ENCODE results near the gene MTMR4.

DNA sequence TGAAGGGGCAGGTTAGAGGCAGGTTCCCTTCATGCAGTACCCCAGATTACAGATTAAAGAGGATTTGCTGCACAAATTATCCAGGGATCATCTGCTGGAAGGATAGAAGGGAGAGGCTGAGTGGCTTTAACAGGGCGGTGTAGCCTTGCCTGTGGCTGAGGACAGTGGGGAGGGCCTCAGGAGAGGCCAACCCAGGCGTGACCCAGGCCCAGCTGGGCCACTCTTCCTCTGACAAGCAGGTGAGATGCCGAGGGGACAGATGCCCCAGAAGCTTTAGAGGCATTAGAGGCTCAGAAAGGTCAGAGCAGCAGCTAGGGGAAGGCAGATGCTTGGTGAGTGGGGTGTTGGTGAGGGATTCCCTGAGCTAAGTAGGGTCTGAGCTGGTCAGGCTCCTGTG lies 18.1 kb upstream of the MTMR4 start:
- TF ChIP-seq, protein P1, sequence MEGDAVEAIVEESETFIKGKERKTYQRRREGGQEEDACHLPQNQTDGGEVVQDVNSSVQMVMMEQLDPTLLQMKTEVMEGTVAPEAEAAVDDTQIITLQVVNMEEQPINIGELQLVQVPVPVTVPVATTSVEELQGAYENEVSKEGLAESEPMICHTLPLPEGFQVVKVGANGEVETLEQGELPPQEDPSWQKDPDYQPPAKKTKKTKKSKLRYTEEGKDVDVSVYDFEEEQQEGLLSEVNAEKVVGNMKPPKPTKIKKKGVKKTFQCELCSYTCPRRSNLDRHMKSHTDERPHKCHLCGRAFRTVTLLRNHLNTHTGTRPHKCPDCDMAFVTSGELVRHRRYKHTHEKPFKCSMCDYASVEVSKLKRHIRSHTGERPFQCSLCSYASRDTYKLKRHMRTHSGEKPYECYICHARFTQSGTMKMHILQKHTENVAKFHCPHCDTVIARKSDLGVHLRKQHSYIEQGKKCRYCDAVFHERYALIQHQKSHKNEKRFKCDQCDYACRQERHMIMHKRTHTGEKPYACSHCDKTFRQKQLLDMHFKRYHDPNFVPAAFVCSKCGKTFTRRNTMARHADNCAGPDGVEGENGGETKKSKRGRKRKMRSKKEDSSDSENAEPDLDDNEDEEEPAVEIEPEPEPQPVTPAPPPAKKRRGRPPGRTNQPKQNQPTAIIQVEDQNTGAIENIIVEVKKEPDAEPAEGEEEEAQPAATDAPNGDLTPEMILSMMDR (IDR thresholded peaks at IDR 0.05), result no peak
- TF ChIP-seq POLR2A (IDR thresholded peaks at IDR 0.05), result no peak

Measured in body of pancreas (tissue), 4 donors.